Stimulated activated CD4-positive, alpha-beta T cell treated with anti-CD3 and anti-CD28 coated beads, TNF-alpha, amount 100 ng/mL, for 24 hours (primary cell): ENCODE data around the gene CLTA.
"Not testable (repeated sequence)": the region's sequence is repeated elsewhere in the genome, so short reads cannot be mapped to it uniquely, and the experiment has no call there.

Source experiments
- DNase-seq, 3 experiments: peaks; one replicate each; pipeline ENCODE4 v3.0.0-alpha.2; 2020; ENCODE audit warnings: low read depth in 3 of 3

The CLTA gene

DNA sequence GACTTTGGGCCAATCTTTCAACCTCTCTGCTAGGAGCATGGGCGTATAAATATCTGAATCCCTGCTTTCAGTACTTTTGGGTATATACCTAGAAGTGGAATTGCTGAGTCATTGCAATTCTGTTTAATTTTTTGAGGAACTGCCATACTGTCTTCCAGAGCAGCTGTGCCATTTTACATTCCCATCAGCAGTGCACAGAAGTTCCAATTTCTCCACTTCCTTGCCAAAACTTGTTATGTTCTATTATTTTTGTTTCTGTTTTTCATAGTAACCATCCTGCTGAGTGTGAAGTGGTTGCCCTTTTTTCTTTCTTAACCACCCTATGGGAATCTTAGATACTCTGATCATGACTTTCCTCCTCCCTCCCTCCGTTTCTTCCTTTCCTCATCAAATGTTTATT is 32.6 kb upstream of the CLTA start:
- DNase-seq, result no peak

DNA sequence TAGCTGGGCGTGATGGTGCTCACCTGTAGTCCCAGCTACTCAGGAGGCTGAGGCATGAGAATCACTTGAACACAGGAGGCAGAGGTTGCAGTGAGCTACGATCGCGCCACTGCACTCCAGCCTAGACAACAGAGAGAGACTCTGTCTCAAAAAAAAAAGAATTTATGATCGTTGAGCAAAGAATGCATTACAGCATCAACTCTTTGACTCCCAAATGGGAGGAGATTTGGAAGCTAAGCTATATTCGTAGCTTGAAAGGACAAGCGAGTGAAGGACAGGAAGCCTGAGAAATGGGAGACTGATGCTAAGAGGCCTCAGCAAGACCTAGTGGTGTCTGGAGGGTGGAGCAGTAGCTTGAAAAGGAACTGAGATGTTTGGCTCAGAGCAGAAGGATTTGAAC is 31.8 kb upstream of the CLTA start:
- DNase-seq, result no peak

DNA sequence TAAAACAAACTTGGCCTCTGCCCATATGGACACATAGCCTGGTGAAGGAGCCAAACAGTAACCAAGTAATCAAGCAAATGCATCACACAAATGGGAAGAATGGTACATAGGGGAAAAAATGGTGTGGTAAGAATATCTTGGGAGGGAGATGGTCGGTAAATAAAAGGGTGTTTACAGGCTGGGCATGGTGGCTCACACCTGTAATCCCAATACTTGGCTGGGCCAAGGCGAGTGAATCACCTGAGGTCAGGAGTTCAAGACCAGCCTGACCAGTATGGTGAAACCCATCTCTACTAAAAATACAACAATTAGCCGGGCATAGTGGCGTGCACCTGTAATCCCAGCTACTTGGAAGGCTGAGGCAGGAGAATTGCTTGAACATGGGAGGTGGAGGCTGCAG is 31.2 kb upstream of the CLTA start:
- DNase-seq, result not testable (repeated sequence)

DNA sequence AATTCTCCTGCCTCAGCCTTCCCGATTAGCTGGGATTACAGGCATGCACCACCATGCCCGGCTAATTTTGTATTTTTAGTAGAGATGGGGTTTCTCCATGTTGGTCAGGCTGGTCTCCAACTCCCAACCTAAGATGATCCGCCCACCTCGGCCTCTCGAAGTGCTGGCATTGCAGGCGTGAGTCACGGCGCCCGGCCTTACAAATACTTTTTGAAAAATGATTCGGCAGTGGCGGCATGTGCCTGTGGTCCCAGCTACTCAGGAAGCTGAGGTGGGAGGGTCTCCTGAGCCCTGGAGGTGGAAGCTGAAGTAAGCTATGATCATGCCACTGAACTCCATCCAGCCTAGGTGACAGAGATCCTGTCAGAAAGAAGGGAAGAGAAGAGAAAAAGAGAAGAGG is 30.6 kb upstream of the CLTA start:
- not testable (repeated sequence) for DNase-seq

DNA sequence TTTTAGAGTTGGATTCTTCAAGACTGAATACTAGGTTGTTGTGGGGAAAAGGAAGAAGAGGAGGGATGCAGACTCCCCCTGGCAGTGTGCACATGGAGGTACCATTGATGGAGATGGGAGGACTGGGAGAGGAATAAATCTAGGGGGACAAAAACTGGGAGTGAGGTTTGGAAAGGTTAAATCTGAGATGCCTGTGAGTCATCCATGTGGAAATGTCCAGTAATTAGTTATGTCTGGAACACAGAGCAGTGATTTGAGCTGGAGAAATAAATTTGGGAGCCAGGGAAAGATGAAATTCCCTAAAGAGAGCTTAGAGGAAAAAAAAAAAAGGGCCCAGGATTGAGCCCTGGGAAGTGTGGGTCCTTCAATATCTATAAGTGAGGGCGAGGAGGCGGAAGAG is 29.5 kb upstream of the CLTA start:
- no peak for DNase-seq

DNA sequence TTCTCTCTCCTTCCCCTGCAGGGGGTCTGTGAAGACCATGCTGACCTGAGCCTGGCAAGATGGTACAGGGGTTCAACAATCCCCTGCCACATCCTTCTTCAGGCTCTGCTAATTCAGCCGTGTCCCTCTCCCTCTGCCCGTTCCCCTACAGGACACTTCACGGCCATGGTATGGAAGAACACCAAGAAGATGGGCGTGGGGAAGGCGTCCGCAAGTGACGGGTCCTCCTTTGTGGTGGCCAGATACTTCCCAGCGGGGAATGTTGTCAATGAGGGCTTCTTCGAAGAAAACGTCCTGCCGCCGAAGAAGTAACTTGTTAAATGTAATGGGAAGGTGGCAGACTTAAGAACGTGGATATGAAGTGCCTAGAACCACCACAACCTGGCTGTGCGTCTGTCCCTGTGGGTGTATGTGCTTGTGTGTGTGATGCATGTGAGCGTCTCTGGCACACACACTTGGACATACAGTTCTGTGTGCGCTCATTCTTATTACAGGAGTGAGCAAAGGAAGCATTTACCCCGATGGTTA is 28.4 kb upstream of the CLTA start:
- no peak for DNase-seq

DNA sequence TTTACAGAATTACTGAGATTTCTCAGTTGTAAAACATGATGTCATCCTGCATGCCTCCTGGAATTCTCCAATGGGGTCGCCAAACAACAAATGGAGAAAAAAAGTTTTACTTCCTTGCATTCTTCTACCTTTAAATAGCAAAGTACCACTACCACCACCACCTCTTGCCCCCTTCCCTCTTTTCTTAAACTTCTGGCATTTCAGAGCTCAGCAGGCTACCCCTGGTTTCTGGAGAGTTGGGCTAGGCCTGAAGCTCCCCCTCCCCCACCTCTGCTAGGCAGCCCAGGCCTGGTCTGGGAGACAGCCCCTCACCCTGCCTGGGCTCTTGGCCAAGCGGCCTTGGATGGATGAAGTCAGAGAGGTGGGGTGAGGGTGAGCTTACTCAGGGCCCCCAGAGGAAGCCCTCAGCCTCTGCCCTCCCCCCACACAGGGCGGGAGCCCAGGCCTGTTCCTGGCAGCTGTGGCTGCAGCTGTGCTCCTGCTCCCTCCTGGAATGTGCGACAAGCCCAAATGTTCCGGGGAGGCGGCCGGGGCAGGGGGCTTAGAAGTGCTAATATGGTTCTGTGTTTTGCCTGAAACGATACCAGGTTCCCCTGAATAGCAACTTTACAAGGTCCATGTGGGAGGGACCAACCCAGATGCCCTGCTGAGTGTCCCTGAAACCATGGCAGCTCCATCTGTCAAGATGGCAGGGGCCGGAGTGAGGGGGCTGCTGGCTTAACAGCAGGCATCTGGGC is 27.5 kb upstream of the CLTA start:
- DNase-seq, result no peak

DNA sequence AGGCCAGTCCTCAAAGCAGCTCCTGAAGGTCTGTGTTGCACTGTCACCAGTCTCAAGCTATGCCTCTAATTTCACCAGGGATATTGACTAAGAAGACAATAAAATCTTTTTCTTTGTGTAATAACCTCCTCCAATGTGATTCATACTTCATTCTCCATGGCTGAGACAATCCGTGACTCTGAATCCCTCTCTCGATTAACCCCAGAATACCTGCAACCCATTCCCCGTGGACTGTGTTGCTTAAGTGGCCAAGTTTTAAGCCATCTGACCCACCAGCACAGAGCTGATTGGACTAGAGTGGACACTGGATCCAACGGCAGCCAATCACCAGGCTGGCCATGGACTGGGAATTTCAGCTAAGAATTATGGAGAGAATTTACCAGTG is 26.9 kb upstream of the CLTA start:
- DNase-seq, result no peak

DNA sequence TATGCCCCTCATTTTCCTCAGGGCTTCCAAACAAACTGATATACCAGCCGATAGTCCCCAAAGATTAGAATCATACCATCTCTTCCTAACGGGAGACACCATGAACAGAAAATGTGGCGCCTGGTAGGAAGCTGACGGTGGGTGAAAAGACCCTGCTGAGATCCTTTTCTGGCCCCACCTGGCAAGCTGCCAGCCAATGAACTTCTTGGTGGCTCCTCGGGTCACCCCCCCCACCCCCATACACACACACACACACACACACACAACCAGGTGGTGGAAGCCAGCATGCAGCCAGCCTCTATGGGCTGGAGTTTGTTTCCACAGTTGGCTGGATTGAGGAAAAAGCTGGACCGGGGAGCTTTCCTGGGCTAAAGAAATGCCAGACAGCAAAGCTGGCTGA is 26.3 kb upstream of the CLTA start:
- DNase-seq, result no peak

DNA sequence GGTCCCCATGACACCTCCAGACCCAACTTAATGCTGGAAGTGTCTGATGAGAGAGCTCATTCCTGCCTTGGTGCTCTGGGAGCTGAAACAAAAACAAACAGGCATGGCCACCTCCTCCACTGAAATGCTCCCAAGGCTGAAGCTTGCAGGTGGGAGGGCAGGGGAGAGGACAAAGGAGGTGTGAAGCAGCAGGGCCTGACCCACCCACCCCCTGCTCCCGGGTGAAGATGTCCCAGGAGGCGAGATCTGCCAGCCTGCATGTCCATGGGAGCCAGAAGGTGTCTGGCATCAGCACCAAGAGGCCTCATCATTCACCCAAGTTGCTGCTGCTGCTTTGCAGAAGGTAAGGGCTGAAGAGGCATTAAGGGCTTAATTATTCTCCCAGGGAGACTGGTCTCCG is 25.7 kb upstream of the CLTA start:
- no peak for DNase-seq

DNA sequence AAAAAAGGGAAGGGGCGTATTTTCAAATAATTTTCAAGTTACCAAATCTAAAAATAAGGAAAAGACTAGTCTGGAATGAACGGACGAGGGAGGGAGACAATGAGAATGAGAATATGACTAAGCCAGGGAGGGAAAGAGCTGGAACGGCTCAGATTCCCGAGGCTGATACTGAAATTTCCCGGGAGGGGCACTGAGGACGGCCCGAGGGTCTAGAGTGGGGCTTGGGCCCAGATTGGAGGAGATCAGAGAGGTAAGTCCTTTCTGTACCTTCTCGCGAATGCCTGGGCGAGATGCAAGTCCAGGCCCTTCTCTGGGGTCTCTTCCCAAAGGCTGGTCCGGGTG is 24.9 kb upstream of the CLTA start:
- DNase-seq, result no peak

DNA sequence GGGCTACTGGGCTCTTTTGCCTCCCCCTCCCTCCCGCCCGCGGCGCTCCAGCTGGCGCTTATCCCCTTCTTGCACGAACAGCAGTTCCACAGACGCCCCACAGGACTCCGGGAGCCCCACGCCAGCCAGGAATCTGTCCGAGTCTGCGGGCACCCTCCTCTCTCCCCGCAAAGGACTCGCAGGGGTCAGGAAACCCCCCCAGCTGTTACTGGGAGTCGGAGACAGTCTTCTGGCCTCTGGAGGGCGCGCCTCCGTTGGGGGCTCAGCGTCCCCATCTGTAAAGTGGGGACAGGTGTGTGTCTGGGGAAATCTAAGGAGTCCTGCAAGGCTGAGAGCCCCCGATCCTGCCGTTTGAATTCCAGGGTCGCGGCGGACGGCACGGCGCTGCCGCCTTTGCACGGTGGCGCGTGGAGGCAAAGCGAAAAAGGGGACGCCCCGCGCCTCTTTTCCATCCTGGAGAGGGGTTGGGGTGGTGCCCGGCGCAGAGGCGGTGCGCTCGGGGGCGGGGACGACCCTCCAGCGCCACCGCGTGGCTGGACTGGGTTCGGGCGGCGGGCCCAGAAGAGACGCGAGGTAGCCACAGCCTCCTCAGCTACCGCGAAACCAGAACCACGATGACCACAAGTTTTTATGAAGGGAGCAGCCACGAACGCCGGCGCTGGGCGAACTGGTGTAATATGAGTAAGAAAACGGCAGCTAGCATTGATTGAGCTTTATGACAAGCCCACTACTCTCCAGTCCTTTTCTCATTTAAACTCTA is 24.4 kb upstream of the CLTA start:
- peak; percentile 65 to 83 (median 72) for DNase-seq

DNA sequence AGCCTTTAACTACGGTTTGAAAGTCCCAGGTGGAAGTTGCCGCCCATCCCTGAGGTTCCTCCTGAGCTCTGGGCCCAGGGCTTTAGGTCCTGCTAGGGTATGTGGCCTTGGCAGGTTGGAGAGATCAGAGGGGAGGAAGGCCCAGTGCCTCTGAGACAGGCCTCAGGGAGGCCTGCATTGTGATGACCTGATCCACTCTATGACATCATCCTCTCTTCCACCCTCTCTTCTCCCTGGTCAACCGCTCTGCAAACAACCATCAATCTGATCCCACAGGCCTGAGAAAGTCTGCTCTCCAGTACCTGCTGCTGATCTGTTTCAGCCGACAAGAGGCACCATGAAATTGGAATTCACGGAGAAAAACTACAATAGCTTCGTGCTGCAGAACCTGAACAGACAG is 21.6 kb upstream of the CLTA start, which contains the start of gene CCIN:
CCIN (plus strand) TSS at position 223 of the 400 bp plus-strand sequence; CDS start at position 338, 115 bp downstream.
- DNase-seq, result no peak

DNA sequence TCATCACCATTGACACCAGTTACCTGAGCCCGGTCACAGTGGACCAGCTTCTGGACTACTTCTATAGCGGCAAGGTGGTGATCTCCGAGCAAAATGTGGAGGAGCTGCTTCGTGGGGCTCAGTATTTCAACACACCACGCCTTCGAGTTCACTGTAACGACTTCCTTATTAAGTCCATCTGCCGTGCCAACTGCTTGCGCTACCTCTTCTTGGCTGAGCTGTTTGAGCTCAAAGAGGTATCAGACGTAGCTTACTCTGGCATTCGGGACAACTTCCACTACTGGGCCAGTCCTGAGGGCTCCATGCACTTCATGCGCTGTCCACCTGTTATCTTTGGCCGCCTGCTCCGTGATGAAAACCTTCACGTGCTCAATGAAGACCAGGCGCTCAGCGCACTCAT is 21.0 kb upstream of the CLTA start:
- no peak for DNase-seq

DNA sequence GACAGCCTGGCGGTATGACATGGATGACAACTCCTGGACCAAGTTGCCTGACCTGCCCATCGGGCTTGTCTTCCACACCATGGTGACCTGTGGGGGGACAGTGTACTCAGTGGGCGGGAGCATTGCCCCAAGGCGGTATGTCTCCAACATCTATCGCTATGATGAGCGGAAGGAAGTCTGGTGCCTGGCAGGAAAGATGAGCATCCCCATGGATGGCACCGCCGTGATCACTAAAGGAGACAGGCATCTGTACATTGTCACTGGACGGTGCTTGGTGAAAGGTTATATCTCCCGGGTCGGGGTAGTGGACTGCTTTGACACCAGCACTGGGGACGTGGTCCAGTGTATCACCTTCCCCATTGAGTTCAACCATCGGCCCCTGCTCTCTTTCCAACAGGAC is 20.2 kb upstream of the CLTA start:
- DNase-seq, result no peak

DNA sequence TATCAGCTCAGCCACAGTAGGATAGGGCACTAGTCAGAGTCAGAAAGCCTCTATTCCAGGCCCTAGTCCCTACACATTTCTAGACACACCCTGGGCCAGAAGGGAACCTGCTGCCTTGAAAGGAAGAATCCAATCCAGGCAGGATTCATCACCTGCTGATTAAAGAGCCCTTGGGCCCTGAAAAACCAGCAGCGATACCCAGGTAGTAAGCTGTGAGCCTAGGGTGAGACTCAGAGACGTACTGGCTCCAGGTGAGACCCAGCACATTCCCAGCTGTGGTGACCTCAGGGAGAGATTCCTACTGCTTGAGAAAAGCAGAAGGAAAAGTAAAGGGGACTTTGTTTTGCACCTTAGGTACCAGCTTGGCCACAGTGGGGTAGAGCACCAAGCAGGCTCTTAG is 16.9 kb upstream of the CLTA start:
- DNase-seq, result no peak

DNA sequence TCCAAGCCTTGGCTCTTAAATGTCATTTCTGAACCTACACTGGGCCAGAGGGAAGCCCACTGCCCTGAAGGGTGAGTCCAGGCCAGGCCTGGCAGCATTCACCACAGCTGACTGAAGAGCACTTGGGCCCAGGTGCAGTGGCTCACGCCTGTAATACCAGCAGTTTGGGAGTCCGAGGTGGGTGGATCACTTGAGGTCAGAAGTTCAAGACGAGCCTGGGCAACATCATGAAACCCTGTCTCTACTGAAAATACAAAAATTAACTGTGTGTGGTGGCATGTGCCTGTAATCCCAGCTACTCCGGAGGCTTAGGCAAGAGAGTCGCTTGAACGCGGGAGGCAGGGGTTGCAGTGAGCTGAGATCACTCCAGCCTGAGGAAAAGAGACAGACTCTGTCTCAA is 16.4 kb upstream of the CLTA start:
- DNase-seq, result no peak

DNA sequence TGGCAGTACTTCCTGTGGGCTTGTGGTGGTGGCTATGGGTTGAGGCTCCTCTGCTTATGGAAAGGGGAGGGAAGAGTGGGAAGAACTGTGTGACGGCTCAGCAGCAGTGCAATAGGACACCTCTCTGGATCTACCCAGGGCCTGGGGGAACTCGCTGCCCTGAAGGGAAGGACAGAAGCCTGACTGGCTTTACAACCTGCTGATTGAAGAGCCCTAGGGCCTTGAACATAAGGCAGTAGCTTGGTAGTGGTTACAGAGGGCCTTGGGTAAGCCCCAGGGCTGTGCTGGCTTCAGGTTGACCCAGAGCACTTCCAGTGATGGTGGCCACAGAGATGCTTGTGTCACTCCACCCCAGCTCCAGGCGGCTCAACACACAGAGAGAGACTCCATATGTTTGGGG is 16.0 kb upstream of the CLTA start:
- no peak for DNase-seq

DNA sequence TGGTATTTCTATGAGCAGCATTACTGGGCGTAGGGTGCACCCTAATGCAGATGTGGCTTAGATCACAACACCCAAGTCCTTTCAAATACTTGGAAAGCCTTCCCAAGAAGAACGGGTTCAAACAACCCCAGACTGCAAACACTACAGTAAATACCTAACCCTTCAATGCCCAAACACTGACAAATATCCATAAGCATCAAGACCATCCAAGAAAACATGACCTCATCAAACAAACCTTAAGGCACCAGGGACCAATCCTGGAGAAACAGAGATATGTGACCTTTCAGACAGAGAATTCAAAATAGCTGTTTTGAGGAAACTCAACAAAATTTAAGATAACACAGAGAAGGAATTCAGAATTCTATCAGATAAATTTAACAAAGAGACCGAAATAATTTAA is 15.5 kb upstream of the CLTA start:
- DNase-seq, result not testable (repeated sequence)

DNA sequence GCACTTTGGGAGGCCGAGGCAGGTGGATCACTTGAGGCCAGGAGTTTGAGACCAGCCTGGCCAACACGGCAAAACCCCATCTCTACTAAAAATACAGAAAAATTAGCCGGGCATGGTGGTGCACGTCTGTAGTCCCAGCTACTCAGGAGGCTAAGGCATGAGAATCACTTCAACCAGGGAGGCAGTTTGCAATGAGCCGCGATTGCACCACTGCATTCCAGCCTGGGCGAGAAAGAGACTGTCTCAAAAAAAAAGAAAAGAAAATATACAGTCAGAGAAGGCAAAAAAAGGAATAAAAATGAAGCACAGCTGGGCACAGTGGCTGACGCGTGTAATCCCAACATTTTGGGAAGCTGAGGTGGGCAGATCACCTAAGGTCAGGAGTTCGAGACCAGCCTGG is 14.2 kb upstream of the CLTA start:
- not testable (repeated sequence) for DNase-seq

DNA sequence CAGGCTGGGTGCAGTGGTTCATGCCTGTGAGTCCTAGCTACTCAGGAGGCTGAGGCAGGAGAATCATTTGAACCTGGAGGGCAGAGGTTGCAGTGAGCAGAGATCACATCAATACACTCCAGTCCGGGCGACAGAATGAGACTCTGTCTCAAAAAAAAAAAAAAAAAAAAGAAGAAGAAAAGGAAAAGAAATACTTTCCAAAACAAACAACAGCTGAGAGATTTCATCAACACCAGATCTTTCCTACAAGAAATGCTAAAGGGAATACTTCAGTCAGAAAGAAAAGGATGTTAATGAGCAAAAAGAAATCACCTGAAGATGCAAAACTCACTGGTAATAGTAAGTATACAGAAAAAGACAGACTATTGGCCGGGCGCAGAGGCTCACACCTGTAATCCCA is 13.2 kb upstream of the CLTA start:
- no peak for DNase-seq

DNA sequence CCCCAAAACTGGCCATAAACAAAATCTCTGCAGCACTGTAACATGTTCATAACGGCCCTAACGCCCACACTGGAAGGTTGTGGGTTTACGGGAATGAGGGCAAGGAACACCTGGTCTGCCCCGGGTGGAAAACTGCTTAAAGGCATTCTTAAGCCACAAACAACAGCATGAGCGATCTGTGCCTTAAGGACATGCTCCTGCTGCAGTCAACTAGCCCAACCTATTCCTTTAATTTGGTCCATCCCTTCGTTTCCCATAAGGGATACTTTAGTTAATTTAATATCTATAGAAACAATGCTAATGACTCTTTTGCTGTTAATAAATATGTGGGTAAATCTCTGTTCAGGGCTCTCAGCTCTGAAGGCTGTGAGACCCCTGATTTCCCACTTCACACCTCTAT is 10.5 kb upstream of the CLTA start:
- DNase-seq, result not testable (repeated sequence)

DNA sequence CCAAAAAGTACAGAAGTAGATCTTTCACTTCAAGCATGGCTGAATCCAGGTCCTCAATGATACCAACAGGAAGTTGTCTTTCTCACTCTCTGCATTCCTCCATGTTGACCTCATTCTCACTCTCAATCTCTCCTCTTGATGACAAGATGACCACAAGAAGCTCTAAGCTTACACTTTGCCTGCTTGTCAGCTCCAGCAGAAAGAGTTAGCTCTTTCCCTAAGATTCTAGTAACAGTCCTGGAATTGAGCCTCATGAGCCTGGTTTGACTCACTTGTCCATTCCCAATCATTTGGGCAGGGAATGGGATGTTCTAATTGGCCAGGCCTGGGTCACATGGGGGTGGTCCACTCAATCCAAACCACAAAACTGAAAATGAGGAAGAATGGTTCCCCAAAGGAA is 3.3 kb upstream of the CLTA start:
- DNase-seq, result no peak
